ENCODE results near the gene ISL2.

ISL2 gene

DNA sequence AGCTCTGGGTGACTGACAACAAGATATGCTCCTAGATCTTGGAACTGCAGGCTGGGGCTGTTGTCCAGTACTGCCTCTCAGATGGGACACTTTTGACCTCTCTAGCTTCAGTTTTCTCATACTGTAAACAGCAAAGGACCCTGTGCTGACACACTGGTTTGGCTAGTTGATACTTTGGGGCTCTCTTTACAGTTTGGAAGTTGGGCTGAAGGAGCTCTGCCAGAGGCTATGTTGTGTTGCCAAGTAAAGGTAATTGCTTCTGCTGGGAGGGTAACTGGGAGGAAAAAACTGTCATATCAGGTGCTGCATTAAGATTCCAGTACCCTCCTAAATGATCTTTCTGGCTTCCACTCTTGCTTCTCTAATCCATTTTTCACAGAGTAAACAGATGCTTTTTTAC is 54.0 kb downstream of the ISL2 start:
- Histone ChIP-seq H3K27me3 (replicated peaks) (no peaks in the 10 kb centered on the region), H3K36me3 (replicated peaks) (no peaks in the 10 kb centered on the region), H3K27ac (no peak overlapping the region), H3K4me3 (ENCODE audit: low read depth, low read length) (no peak overlapping the region)
- no peak for DNase-seq
- no peak for TF ChIP-seq CTCF (IDR thresholded peaks at IDR 0.05; ENCODE audit: low read depth, low read length, missing control alignments)
- in situ Hi-C loops (cut with HindIII; ENCODE audit: low pct_ligation_motif_present, low sequenced_read_pairs), result no loop called here

DNA sequence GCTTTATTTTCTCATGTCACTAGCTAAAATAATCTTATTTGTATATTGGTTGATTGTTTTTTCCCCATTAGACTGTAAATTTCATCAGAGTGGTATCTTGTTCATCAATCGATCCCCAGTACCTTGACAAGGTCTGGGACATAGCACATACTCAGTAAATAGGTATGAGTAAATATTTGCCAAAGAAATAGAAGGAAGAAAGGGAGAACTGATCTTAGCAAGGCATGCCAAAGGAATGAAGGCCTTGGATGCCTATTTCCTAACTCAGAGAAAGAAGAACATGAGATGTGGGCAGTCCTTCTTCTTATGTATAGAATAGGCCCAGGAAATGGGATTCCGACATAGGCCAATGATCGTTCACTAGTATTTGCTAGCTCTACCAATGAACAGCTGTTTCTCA is 54.7 kb downstream of the ISL2 start:
- H3K27ac ChIP-seq, result no peak overlapping the region
- in situ Hi-C loops (cut with HindIII; ENCODE audit: low pct_ligation_motif_present, low sequenced_read_pairs), result no loop called here
- DNase-seq, result no peak

DNA sequence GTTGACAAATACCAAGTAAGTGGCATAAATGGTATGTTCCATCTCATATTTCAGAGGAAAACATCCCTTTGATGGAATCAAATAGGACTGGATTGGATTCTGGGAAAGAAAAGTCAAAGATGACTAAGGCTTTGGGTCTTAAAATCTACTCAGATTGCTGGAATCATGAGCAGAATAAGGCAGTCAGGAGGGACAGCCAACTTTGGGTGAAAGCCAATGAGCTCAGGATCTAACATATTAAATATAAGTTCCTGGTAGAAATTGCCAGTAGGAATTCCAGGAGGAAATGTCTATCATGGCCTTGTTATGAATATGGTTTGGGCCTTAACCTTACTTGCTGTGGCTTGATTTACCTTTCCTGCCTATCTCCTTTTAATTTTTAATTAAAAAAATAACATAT is 55.3 kb downstream of the ISL2 start:
- Histone ChIP-seq H3K36me3 (replicated peaks) (no peaks in the 10 kb centered on the region), H3K27me3 (replicated peaks) (no peaks in the 10 kb centered on the region), H3K4me3 (ENCODE audit: low read depth, low read length) (no peak overlapping the region), H3K27ac (no peak overlapping the region)
- in situ Hi-C loops (cut with HindIII; ENCODE audit: low pct_ligation_motif_present, low sequenced_read_pairs), result no loop called here
- TF ChIP-seq CTCF (IDR thresholded peaks at IDR 0.05; ENCODE audit: low read depth, low read length, missing control alignments), result no peak
- DNase-seq, result no peak

More for the DNA sequence above, 54.7 kb downstream of the ISL2 start:
- Histone ChIP-seq H3K27me3 (replicated peaks) (no peaks in the 10 kb centered on the region), H3K4me3 (ENCODE audit: low read depth, low read length) (no peak overlapping the region), H3K36me3 (replicated peaks) (no peaks in the 10 kb centered on the region)
- TF ChIP-seq CTCF (IDR thresholded peaks at IDR 0.05; ENCODE audit: low read depth, low read length, missing control alignments), result no peak
